Stimulated activated CD8-positive, alpha-beta memory T cell treated with anti-CD3 and anti-CD28 coated beads, Interleukin-15, amount 100 ng/mL, for 4 hours (primary cell): ENCODE results near the gene PTPRM.

Source experiments
- DNase-seq, 2 donors: peaks; one replicate each; pipeline ENCODE4 v3.0.0-alpha.2; 2020; ENCODE audit warnings: low read depth in 2 of 2

Gene PTPRM

DNA sequence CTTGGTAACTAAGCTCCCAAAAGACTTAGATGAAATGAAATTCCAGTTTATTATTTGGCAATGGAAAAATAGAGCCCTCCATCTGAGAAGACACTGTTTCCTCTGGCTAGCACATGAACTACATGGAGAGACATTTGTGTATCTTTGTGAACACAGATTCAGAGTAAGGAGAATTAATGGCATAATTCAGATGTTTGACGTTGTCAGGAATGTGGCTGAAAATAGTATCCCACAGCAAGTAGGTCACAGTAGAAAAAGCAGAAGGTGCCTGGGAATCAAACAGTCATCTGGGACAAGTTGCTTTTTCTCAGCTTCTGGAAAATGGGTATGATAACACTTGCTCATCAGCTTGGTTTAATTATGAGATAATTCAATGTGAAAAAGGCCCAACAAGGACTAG, 288.6 kb downstream of the PTPRM start:
- DNase-seq = no peak

DNA sequence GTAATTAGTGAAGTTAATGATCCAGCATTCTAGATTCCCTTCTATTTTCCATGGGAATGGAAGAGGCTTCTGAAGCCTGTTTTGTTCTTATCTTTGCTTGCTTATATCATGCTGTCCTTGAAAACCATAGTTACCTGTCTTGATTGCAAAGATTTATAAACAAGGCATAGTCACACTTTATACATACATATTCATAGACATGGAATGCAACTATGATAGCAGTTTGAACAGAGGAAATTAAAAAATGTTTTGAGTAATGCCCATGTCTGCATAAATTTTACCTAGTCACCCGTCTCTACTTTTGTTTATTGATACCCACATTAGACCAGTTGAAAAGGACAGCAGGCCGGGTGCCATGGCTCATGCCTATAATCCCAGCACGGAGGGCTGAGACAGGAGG, 289.0 kb downstream of the PTPRM start:
- no peak for DNase-seq

DNA sequence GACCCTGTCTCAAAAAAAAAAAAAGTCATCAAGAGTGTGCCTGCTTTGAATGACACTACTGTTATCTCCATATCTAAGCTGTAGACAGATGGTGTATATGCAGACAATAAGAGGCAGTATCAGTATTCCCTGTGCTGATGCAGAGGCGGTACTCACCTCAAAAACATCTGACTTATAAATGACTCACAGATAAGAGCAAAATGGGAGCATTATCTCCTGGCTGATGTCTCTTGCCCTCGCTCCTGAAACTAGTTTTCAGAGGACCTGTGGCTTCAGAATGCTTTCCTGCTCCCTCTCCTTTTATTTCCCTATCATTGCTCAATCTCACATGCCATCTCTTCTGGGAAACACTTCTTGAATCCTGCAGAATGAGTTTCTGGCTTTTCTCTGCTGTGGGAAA, 289.6 kb downstream of the PTPRM start:
- no peak for DNase-seq

DNA sequence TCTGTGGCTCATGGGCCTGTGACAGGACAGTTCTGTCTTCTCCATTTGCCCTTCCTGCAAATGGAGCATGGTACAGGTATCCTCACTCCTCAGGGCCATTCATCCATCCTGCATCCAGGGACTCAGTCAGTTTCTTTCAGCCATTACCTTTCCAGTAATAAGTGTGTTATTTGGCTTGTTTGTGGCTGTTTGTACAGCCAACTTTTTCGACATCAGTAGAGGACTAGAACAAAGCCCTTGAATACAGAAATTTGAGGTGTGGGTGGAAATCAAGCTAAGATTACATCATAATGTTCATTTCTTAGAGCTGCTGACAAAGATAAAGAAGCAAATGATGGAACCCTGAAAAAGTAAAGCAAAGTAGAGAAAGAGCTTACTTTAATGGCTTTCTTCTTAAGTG, 290.4 kb downstream of the PTPRM start:
- no peak for DNase-seq

DNA sequence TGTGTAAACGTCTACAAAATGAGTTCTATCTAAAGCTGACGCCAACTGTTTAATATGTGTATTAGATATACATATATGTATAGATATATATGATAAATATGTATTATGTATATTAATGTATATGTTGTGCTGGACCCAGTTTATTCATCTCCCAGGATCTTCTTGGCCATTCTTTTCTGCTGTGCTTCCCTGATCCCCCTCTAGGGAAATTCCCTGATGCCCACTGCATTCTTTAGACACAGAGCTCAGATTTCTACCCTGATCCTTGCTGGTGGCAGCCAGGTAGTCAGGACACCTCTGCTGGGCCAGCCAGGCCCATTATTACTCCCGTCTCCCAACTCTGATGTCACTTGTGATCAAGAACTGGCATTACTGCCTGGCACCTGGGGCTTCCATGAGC, 292.0 kb downstream of the PTPRM start:
- no peak for DNase-seq

DNA sequence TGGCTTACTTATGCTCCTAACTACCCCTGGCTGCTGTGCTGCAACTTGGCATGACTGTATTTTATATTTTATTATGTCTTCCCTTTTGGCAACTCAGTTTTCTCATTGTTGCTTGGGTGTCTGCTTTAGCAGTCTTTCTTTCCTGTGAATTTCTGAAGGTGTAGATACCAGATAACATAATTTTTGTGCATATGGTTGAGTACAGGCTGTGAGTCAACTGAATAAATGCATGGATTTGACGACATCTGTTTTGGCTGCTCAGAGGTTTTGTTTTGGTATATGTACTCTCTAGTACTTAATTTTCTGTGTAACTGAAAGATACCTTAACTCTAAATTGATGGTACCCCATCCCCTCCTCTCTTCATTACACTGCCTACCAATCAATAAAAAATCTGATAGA, 303.1 kb downstream of the PTPRM start:
- no peak for DNase-seq

DNA sequence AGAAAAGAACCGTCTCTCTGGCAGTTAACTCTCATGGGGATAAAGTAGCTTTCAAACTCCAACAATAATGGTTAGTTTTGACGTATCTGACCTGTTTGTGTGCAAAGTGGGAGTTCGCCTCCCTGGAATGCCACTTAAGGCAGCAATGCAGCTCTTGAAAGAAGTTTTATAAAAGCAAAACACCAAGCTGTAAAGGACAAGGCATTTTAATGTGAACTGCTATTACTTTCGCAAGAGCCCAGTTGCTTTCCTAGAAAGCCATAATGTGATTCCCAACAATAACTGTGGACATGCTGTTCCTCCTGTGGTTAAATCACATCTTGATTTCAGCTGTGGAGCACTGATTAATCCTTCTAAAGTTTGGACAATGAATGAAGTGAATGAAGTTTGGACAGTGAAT, 303.7 kb downstream of the PTPRM start:
- no peak for DNase-seq

DNA sequence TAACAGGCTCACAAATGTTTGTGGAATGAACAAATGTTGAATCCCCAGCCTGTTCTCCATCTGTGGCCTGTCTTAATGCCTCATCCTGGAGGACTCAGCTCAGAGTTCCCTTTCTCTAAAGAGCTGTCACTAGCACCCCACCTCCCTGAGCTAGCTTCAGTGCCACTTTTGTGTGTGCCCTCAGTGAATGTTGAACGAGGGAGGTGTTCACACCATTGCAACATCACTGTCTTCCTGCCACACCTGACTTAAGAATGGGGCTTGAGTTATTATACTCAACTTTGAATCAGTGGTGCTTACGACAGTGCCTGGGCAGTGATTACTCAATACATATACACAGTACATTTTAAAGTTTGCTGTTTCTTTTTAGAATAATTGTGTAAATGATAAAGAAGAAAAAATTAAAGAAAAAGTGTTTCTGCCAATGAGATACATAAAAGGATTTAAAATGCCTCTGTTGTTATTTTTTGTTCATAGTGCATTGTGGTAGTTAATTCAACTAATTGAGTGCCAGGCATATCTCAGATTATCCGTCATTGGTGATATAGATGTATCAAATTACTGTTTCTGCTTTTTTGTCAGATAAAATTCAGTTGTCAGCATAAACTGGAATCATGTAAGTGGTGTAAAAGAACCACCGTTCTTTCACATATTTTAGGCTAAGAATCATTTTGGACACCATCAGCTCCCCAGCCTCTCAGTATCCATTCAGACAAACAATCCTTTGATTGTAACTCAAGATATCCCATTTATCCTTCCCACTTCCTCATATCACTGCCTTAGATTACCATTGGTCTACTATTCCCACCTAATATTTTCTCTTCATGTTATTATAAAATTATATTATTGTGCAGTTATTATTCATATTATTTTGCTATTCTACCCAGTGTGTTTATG, 304.7 kb downstream of the PTPRM start:
- DNase-seq = no peak

DNA sequence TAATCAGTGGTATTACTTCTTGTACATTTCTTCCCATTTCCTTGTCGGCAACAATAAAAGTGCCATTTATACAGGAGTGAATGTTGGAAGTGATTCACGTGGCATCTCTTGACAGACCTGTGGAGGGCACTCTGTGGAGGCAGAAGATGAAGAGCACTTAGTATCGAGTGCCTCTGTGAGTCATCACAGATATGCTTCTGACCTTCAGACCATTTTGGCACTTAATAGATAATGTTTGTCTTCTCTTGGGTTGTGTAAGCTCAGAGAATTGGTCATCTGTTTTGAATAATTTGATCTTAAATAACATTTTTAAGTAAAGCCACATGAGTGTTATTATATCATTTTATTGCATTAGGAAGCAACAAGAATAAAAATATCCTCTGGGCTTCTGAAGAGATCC, 305.5 kb downstream of the PTPRM start:
- DNase-seq = no peak

DNA sequence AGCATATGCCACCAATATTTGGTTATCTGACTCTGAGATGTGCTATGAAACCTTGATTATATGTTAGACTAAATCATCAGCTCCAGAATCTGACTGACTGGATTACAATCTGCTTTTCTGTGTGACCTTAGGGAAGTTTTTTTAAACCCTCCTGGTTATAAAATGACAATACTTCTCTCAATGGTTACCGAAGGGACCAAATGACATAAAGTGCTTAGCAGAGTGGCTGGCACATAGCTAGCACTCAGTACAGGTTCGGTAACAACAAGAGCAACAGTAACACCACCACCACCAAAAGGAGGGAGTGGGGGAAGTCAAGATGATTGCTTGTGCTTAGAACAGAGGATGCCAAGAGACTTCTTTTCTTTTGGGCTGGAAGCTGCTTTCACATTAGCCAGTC, 306.2 kb downstream of the PTPRM start:
- DNase-seq = no peak

DNA sequence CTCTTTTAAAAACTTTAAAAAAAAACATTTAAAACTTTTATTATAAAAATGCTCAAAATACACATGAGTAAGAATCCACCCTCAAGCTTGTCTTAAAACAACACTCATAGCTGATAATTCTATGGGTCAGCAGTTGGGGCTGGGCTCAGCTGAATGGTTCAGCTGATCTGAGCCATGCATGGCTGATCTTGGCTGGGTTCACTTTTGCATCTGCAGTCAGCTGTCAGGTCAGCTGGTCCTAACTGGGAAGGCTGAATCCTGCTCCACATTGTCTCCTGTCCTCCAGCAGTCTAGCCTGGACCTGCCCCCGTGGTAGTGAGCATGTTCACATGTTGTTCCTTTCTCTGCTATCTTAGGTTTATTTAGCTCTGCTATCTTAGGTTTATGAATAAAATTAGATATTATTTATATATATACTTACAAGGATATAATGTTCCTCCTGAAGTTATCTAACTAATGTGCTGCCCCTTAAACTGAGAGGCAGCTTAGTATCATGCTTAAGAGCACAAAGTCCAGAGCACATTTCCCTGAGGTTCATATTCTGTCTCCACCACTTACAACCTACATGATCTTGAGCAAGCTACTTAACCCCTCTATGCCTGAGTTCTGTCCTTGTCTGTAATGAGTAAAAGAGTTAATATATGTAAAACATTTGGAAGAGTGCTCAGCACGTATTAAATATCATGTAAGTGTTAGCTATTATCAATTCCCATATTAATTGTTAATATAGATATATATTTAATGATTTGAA, 309.4 kb downstream of the PTPRM start:
- DNase-seq = no peak

DNA sequence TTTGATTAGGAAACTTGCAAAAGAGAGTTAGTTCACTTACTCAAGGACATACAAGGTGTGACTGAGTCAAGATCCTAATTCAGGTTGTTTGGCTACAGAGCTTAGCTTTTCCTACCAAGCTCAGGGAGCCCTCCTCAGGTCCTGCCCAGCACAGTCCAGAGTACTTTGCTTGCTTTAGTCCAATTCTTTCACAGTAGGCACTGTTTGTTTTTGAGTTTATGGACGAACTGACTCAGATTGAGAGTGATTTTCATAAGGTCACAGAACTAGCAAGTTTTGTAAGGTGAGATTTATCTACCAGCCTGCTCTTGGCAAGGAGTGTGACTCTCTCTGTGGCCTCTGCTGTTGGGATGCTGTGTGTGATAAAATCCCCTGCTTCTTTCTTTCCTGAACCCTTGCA, 310.5 kb downstream of the PTPRM start:
- no peak for DNase-seq

DNA sequence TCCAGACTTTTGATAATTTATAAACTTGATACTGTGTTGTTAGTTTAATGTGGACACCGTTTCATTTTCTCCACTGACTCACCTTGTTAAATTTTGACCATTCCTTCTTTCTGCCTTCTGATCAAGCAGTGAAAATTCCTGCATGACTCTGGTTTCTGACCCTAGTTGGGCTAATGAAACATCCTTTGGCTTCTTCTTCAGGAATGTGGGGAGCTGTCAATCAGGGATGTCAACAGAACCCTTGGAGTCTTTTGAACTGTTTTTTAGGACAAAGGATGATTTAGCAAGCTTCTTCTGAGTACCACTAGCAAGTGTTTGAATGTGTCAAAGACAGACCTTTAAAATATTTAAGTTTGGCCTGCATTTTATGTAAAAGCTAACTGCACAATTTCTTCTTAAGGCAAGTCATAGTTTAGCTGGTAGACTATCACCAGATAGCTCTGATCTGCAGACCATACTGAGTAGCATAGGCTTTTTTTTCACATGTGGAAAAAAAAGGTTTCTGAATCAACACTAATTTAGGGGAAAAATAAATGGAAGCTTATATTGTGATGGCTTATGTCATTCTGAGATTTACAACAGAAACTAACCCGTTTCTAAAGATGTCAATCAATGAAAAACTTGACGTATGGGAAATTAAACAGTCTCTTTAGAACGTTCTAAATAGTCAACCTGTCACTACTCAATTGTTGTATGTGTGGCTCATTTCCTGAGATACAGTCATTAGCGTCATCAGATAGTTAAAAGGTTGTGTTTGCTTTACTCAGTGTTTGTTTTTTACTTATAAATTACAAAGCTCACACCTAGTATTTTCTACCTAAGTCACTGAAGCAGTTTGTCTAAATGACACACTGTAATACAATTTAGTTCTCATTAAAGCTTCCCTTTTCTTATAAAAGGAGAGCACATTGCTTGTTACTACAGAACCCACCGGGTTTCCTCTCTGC, 311.4 kb downstream of the PTPRM start:
- DNase-seq = no peak

DNA sequence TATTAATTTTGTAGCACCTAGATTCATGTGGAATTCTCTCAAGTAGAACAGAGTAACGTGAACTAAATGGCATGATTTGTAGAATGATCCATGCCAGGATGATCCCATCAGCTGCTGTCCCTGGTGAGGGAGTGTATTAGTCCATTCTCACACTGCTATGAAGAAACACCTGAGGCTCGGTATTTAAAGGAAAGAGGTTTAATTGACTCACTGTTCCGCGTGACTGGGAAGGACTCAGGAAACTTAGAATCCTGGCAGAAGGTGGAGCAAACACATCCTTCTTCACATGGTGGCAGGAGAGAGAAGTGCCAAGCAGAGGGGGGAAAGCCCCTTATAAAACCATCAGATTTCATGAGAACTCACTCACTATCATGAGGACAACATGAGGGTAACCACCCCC, 312.6 kb downstream of the PTPRM start:
- DNase-seq = no peak

DNA sequence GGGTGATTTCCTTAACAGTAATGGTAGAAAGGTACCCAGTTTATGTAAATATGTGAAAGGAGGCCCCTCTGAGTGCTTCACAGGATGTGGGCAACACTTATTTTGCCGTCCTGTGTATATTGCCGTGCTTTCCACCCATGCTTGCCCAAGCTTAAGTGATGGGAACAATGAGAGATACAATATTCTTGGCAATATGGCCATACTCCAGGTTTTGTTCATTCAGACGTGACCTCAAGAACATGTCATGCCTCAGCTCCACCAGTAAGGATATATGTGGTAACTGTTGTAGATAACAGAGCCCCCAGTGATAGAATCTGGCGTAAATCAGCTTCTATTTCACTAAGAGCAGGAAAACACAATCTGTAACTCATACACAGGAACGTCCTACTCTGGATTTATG, 318.7 kb downstream of the PTPRM start:
- DNase-seq = no peak

DNA sequence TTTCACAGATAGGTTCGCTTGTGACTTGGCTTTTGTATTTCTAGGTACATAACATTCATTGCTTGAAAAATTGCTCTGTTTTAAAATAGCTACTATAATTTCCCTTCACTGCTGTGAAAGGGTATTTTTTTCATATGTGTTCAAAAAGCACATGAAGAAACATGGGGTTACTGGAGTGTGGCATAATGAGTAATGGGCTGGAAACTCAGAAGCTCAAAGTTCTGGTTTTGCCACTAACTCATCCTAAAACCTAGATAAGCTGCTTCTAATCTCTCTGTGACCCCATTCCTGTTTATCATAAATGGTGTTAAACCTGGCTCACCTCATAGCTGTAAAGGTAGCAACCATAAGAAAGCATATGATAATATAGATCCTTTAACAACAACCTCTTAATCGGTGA, 319.3 kb downstream of the PTPRM start:
- no peak for DNase-seq

DNA sequence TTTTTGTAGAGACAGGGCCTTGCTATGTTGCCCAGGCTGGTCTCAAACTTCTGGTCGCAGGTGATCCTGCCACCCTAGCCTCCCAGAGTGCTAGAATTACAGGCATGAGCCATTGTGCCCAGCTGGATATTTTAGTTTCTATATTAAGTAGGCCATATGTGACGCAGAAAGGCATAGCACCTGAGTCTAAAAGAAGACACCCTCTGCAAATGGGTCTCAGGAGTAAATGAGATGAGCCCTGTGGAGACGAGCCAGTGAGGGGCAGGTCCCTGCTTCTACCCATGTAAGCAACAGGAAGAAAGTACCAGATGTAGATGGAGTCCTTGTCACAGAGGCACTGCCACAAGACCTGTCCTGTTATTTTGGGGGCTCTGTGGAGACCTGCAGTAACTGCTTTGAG, 322.4 kb downstream of the PTPRM start:
- DNase-seq = no peak

DNA sequence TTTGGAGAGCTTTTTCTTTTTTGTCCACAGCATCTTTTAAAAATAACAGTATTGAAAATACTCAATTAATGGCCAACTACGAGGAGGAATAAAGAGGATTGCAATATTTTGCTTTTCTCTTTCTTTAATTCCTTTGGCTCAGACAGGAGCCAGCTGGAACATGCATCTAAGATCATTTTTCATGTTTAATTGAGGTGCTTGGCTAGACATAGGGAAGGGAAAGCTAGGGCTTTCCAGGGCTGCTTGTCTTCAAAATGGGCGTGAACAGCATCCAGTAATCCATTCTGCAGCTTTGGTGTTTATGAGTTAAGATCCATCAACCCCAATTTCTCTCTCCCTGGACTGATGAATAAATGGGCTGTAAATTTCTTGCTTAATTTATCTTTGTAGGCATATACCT, 323.0 kb downstream of the PTPRM start:
- no peak for DNase-seq

DNA sequence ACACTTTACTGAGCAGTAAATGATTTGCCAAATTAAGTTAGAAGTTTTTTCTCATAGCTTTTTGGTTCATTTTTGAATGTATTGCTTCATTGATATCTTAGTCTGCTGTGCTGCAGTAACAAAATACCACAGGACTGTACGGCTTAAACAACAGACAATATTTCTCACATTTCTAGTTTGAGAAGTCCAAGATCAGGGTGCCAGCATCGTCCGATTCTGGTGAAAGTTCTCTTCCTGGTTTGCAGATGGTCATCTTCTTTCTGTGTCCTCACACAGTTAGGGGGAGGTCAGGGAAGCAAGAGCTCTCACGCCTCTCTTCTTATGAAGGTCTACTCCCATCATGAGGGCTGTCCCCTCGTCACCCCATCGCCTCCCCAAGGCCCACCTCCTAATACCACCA, 325.4 kb downstream of the PTPRM start:
- no peak for DNase-seq

DNA sequence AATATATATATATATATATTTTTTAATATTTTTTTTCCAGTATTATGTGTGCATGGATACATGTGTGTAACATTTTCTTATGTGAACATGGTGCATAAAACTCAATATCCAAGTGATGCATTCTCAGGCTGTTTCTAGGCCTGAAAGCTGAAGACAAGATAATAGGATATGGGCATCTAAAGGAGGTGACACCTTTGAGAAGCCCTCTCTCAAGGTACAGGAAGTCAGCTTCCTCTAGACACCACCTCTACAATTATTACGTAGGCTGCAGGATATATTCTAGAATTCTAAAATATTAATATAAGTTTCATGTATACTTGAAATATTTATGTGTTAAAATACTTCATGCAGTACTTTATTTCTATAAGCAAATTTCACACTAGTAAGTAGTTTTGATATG, 327.5 kb downstream of the PTPRM start:
- DNase-seq = no peak

DNA sequence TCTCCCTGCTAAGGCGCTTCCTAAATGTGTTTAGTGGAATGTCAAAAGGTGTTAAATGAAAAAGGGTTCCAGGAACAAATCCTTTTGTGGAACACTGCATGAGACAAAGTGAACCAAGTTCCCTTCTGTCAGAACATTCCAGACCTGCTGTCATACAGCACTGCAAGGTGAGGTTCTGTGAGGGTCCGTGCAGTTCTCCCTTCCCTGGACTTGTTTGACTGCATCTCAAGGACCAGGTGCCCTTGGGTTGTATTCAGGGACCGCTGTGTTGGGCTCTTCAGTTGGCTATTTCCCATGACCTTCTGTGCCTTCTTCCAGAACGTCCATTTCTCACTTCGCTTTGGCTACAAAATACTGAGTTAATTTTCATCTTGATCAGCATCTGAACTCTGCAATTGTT, 328.2 kb downstream of the PTPRM start:
- DNase-seq = no peak

DNA sequence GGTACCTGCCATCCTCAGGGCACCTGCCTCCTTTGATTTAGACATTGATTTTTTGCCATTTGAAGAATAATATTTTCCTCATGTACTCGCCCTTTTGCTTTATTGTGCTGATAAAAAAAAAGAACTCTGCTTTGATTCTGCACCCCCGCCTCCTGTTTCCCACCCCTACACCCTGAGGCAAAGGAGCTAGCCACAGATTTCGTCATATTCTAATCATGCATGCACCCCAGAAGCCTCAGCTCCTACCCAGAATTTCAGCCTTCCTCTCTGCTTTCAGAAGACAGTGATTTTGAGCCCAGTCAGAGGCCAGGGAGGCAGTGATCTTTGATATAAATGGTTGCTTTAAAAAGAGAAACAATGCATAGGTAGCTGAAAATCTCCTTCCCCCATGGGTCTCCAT, 329.0 kb downstream of the PTPRM start:
- no peak for DNase-seq
